Caco-2 (cell line): Measurements from ENCODE around the gene CUL3. TPM values are rescaled to one million over a fixed set of nuclear protein-coding genes. Genes with fewer than 3 reads are reported as not detected.

Experiments used
- BruUV-seq: library from RNA; stranded (reverse); fragments of 400-500 nt; replicated peaks from 2 replicates; lab custom pipeline; 2021; lab: Mats Ljungman, UMichigan
- CTCF ChIA-PET: fragments of 300-600 bp; sonication (Branson Sonifier 250); formaldehyde crosslinking; loops from one replicate; lab custom pipeline; 2022; ENCODE audit warnings: antibody characterized with exemption; lab: Charles Lee
- POLR2A ChIA-PET: fragments of 300-600 bp; sonication (Branson Sonifier 250); formaldehyde crosslinking; loops from one replicate; lab custom pipeline; 2022; ENCODE audit warnings: antibody characterized with exemption; lab: Charles Lee
- DNase-seq, 2 experiments: peaks; one replicate each; pipeline versions ENCODE4 v3.0.0 to v3.0.0-alpha.2; 2020 to 2022
- H3K27me3 ChIP-seq: replicated peaks from 2 replicates; pipeline ENCODE4 v1.6.0; 2011; ENCODE audit warnings: low read length; ENCODE audit not compliant: control insufficient read depth, insufficient read depth
- H3K36me3 ChIP-seq: 2 replicates; pipeline ENCODE4 v1.5.1; 2011; ENCODE audit warnings: low read length; ENCODE audit not compliant: control insufficient read depth, insufficient read depth
- H3K4me1 ChIP-seq: fragments of 250-450 bp; sonication (Bioruptor Pico); 2 replicates; pipeline ENCODE4 v1.5.1; 2020; ENCODE audit warnings: mild to moderate bottlenecking
- H3K4me3 ChIP-seq: 2 replicates; pipeline ENCODE4 v1.5.1; 2011; ENCODE audit warnings: low read depth, mild to moderate bottlenecking, control low read depth, low read length
- H3K9me3 ChIP-seq: fragments of 250-450 bp; sonication (Bioruptor Pico); 2 replicates; pipeline ENCODE4 v1.5.1; 2020; ENCODE audit warnings: mild to moderate bottlenecking, moderate library complexity
- H3K27ac Mint-ChIP-seq: one replicate; pipeline ENCODE4 v1.8.0; 2022; ENCODE audit warnings: mixed read lengths; ENCODE audit not compliant: unreplicated experiment
- H3K27me3 Mint-ChIP-seq: one replicate; pipeline ENCODE4 v1.8.0; 2022; ENCODE audit warnings: mixed read lengths; ENCODE audit not compliant: insufficient read depth, unreplicated experiment
- H3K36me3 Mint-ChIP-seq: one replicate; pipeline ENCODE4 v1.8.0; 2022; ENCODE audit warnings: mild to moderate bottlenecking, mixed read lengths; ENCODE audit not compliant: insufficient read depth, unreplicated experiment
- H3K4me1 Mint-ChIP-seq: one replicate; pipeline ENCODE4 v1.8.0; 2022; ENCODE audit warnings: low read depth, mixed read lengths; ENCODE audit not compliant: unreplicated experiment
- H3K4me3 Mint-ChIP-seq: one replicate; pipeline ENCODE4 v1.8.0; 2022; ENCODE audit warnings: mild to moderate bottlenecking, moderate library complexity, mixed read lengths; ENCODE audit not compliant: unreplicated experiment
- H3K9me3 Mint-ChIP-seq: one replicate; pipeline ENCODE4 v1.8.0; 2022; ENCODE audit warnings: mixed read lengths; ENCODE audit not compliant: unreplicated experiment
- intact Hi-C: fragments of 100-400 bp; cut with micrococcal nuclease; formaldehyde crosslinking; loops from one replicate; pipeline ENCODE4 v1.10.0; 2022; ENCODE audit not compliant: unreplicated experiment
- total RNA-seq: library from RNA; stranded (reverse); gene quantifications from 2 replicates; pipeline ENCODE4 v1.2.3, GENCODE V29; 2022
- TF ChIP-seq, protein P1 (sequence below), 2 experiments: fragments of 200-600 bp in 1 of 2; IDR thresholded peaks; 1 replicate in 1 of 2; 2 replicates in 1 of 2; pipeline versions ENCODE4 v1.5.1 to v1.8.0; 2011 to 2022; ENCODE audit warnings: antibody characterized with exemption in 1 of 2, control low read depth in 1 of 2, inconsistent platforms in 1 of 2, low read depth in 1 of 2, low read length in 1 of 2, mild to moderate bottlenecking in 1 of 2, moderate library complexity in 1 of 2; ENCODE audit not compliant: insufficient read depth in 1 of 2, severe bottlenecking in 1 of 2, unreplicated experiment in 1 of 2

CUL3 gene
- total RNA-seq, 1 experiment from 2014 or later = 66.3 TPM

- intact Hi-C loops = no loop called here
- no peak overlapping the region for H3K4me3 ChIP-seq
- H3K9me3 Mint-ChIP-seq = no peaks in the 10 kb centered on the region
- TF ChIP-seq, protein P1, sequence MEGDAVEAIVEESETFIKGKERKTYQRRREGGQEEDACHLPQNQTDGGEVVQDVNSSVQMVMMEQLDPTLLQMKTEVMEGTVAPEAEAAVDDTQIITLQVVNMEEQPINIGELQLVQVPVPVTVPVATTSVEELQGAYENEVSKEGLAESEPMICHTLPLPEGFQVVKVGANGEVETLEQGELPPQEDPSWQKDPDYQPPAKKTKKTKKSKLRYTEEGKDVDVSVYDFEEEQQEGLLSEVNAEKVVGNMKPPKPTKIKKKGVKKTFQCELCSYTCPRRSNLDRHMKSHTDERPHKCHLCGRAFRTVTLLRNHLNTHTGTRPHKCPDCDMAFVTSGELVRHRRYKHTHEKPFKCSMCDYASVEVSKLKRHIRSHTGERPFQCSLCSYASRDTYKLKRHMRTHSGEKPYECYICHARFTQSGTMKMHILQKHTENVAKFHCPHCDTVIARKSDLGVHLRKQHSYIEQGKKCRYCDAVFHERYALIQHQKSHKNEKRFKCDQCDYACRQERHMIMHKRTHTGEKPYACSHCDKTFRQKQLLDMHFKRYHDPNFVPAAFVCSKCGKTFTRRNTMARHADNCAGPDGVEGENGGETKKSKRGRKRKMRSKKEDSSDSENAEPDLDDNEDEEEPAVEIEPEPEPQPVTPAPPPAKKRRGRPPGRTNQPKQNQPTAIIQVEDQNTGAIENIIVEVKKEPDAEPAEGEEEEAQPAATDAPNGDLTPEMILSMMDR (IDR thresholded peaks at IDR 0.05; ENCODE audit: insufficient read depth in 1 of 2, low read depth in 1 of 2, low read length in 1 of 2, severe bottlenecking in 1 of 2, unreplicated experiment in 1 of 2) = no peak
- no peaks in the 10 kb centered on the region for H3K27me3 ChIP-seq
- ChIA-PET POLR2A (no interaction called here), CTCF (no interaction called here)
- no peaks in the 10 kb centered on the region for H3K27me3 Mint-ChIP-seq
- DNase-seq = no peak
- H3K36me3 ChIP-seq = no peaks in the 10 kb centered on the region
- peaks cover 7% of the 10 kb centered on the region for H3K4me1 Mint-ChIP-seq
- BruUV-seq = no TSS peak
- H3K4me1 ChIP-seq = no peaks in the 10 kb centered on the region
- peaks cover 3% of the 10 kb centered on the region for H3K36me3 Mint-ChIP-seq
- H3K9me3 ChIP-seq = no peaks in the 10 kb centered on the region
- H3K27ac Mint-ChIP-seq = no peak overlapping the region
- no peak overlapping the region for H3K4me3 Mint-ChIP-seq
Observed at GRCh38 chr2:224551693-224552092, 33.5 kb downstream of the CUL3 start.

GRCh38 chr2:224546926-224547325 lies 38.2 kb downstream of the CUL3 start:
- H3K4me3 Mint-ChIP-seq = no peak overlapping the region
- Histone ChIP-seq H3K4me1 (no peaks in the 10 kb centered on the region), H3K27me3 (no peaks in the 10 kb centered on the region), H3K4me3 (no peak overlapping the region), H3K36me3 (no peaks in the 10 kb centered on the region), H3K9me3 (no peaks in the 10 kb centered on the region)
- H3K27ac Mint-ChIP-seq = no peak overlapping the region
- ChIA-PET CTCF (no interaction called here), POLR2A (no interaction called here)
- H3K9me3 Mint-ChIP-seq = no peaks in the 10 kb centered on the region
- no peaks in the 10 kb centered on the region for H3K27me3 Mint-ChIP-seq
- no TSS peak for BruUV-seq
- DNase-seq = no peak
- intact Hi-C loops = no loop called here
- peaks cover 7% of the 10 kb centered on the region for H3K4me1 Mint-ChIP-seq
- TF ChIP-seq, protein P1 (IDR thresholded peaks at IDR 0.05; ENCODE audit: insufficient read depth in 1 of 2, low read depth in 1 of 2, low read length in 1 of 2, severe bottlenecking in 1 of 2, unreplicated experiment in 1 of 2) = no peak
- peaks cover 6% of the 10 kb centered on the region for H3K36me3 Mint-ChIP-seq

DNA sequence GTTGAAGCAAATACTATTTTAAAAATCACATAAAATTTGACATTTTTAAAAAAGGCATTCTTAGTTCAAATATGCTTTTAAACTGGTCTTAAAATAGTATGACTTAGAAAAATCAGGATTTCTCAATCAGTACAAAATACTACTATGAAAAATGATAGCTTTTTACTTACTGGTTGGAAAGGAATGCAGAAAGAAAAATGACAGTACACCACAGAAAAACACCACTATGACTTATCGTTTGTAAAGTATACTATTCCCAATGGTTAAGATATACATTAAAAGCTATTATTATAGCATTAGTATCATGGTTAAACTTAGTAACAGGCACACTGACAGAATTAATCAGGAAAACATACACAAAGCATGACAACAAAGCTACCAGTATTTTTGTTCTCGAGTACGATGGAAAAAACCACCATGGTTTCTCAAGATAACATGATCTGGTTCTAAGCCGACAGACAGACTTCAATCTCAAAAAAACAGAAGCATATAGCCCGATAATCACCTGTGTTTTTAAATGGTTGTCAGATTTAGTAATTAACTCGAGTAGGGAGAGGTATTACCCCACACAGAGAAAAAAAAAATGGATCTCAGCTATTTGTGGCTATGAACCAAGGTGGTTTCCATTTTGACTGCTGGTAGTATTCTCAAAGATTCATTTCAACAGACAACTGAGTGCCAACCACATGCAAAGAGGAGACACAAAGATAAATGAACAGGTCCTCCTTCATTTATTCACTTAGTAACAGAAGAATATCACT lies 39.1 kb downstream of the CUL3 start:
- H3K27ac Mint-ChIP-seq = no peak overlapping the region
- Histone ChIP-seq H3K4me1 (no peaks in the 10 kb centered on the region), H3K9me3 (no peaks in the 10 kb centered on the region), H3K27me3 (no peaks in the 10 kb centered on the region), H3K36me3 (no peaks in the 10 kb centered on the region), H3K4me3 (no peak overlapping the region)
- no peaks in the 10 kb centered on the region for H3K27me3 Mint-ChIP-seq
- H3K9me3 Mint-ChIP-seq = no peaks in the 10 kb centered on the region
- H3K36me3 Mint-ChIP-seq = peaks cover 13% of the 10 kb centered on the region
- H3K4me3 Mint-ChIP-seq = no peak overlapping the region
- no TSS peak for BruUV-seq
- TF ChIP-seq, protein P1 (IDR thresholded peaks at IDR 0.05; ENCODE audit: insufficient read depth in 1 of 2, low read depth in 1 of 2, low read length in 1 of 2, severe bottlenecking in 1 of 2, unreplicated experiment in 1 of 2) = no peak
- POLR2A ChIA-PET = no interaction called here
- CTCF ChIA-PET = no interaction called here
- no peak for DNase-seq
- peaks cover 7% of the 10 kb centered on the region for H3K4me1 Mint-ChIP-seq
- intact Hi-C loops = no loop called here
